Measurements from ENCODE around the gene EHD2.
"Not testable (repeated sequence)": the region's sequence is repeated elsewhere in the genome, so short reads cannot be mapped to it uniquely, and the experiment has no call there.

EHD2 gene

DNA sequence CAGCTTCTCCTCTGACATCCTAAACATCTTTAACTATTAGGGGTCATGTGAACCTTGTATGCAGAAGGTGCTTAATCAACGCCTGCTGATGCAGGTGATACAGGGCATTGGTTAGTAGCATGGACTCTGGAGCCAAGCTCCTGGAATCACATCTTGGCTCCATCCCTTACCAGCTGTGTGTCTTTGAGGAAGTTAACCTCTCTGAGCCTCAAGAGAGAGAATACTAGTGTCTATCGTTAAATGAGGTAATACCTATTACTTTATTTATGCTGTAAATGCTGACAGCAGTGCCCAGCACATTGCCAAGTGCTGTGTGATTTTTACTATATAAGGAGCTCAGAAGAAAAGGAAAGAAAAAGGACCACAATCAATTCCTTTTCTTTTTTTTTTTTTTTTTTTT lies 54.1 kb downstream of the EHD2 start:
- no peak for DNase-seq (ENCODE audit: low read depth in 3 of 3)

DNA sequence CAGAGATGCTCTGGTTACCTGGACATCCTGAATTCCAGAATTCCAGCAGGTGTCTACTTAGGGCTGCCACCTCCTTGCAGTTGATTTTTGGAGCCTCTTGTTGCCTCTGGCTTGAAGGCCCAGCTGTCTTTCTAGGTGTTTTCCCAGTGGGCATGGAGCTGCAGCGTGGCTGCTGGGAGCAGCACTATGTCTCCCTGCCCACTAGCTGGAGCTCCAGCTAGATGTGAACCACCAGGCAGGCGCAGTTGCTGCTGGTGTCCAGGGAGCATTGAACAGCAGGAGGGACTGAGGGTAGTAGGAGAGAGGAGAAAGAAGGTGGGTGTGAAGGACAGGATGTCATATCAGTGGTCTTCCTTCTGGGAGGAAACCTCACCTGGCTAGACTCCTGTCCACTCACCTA lies 55.4 kb downstream of the EHD2 start:
- no peak for DNase-seq (ENCODE audit: low read depth in 3 of 3)

DNA sequence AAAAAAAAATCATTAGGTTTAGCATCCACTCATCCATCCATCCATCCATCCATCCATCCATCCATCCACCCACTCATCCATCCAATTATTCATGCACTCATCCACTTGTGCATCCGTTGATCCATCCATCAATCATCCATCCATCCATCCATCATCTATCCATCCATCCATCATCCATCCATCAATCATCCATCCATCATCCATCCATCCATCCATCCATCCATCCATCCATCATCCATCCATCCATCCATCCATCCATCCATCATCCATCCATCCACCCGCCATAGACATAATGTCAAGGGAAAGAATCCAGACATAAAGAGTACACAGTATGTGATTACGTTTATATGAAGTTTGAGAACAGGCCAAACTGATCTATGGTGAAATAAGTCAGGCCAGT lies 56.3 kb downstream of the EHD2 start:
- DNase-seq (ENCODE audit: low read depth in 3 of 3), result no peak

DNA sequence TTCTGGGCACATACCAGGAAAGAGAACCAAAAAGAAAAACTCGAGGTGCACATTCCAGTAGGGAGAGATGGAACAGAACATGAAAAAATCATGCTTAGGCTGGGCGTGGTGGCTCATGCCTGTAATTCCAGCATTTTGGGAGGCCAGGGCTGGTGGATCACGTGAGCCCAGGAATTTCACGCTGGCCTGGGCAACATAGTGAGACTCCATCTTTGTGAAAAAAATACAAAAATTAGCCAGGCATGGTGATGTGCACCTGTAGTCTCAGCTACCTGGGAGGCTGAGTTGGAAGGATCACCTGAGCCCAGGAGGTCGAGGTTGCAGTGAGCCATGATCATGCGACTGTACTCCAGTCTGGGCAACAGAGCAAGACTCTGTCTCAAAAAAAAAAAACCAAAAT lies 58.1 kb downstream of the EHD2 start:
- DNase-seq (ENCODE audit: low read depth in 3 of 3), result not testable (repeated sequence)

DNA sequence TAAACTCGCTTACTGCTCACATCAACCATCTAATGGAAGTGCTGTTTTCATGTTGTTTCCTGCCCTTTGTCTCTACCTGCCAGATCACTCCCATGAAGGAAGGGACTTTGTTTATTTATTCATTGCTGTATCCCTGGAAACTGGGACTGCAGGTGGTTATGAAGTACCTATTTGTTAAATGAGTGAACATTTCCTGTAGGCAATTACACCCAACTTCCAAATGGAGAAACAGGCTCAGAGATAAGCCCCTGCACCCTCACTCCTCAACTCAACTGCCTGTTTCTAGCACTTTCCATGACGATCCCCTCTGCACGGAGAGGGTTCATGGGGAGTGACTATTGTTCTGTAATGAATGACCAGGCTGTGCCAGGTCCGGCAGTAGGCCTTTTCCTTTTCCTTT lies 63.3 kb downstream of the EHD2 start:
- DNase-seq (ENCODE audit: low read depth in 3 of 3), result no peak

DNA sequence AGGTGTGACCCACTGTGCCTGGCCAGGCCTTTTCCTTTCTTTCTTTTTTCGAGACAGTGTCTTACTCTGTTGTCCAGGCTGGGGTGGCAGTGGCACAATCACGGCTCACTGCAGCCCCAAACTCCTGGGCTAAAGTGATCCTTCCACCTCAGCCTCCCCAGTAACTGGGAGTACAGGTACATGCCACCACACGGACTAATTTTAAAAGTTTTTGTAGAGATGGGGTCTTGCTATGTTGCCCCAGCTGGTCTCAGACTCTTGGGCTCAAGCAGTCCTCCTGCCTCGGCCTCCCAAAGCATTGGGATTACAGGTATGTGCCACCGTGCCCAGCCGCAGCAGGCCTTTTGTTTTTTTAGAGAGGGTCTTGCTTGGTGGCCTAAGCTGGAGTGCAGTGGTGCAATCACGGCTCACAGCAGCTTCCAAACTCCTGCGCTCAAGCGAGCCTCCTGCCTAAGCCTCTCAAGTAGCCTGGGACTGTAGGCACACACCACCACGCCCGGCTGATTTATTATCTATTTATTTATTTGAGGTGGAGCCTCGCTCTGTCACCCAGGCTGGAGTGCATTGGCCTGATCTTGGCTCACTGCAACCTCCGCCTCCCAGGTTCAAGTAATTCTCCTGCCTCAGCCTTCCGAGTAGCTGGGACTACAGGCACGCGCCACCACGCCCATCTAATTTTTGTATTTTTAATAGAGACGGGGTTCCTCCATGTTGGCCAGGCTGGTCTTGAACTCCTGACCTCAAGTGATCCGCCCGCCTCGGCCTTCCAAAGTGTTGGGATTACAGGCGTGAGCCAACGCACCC lies 64.2 kb downstream of the EHD2 start:
- not testable (repeated sequence) for DNase-seq (ENCODE audit: low read depth in 3 of 3)

DNA sequence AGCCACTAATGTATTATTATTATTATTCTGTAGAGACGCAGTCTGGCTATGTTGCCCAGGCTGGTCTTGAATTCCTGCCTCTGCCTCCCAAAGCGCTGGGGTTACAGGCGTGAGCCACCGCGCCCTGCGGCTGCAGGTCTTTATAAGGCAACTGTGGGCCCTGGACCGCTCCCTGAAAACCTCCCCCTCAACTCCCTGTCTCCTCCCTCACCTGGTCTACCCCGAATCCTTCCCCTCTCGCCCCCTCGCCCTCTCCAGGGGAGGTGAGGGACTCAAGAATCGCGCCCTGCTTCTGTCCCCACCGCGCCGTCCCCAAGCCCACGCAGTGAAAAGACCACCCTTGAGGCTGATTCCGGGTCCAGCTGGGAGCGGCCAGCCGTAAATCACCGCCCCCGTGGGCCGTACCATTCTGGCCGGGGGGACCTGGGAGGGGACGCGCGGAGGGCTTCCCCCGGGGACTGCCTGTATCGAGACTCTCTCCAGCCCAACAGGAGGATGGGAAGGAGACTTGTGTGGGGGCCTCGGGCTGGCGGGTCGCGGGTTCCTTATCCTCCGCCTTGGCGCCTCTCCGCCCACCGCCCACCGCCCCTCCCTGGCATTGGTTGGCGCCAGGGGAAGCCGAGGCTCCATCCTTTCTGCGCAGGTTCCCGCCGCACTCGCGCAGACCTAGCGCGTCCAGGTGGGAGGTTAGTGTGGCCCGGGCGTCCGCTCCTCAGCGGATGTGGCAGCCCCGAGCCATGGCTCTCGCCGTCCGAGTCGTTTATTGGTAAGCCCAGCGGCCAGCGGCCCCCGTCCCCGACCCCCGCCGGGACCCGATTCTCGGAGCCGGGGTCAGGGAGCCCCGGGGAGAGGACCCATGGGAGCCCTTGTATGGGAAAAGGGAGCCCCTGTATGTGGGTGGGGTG lies 65.1 kb downstream of the EHD2 start, which contains the start of gene SELENOW:
Gene SELENOW (plus strand): TSS at position 655 of the 905 bp plus-strand sequence. CDS start 83 bp downstream, at position 738.
- peak; percentile 57 to 73 (median 57) for DNase-seq (ENCODE audit: low read depth in 3 of 3)

DNA sequence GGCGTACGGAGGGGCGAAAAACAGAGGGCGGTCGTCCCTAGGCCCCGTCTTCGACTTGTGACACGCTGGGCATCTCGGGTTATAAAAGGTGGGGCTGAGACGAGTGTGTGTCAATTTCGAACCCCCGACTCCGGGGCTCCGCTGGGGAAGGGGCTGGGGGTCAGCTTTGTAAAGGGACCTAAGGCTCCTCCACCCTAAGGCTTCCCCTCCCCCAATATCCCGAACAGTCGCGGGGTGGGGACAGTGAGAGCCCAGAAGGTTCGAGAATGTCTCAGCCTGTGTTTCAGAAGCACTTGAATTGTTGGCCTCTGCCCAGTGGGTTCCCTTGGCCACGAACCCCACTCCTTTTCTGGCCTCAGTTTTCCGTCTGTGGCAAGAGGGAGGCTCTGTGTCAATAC lies 65.7 kb downstream of the EHD2 start:
- no peak for DNase-seq (ENCODE audit: low read depth in 3 of 3)

DNA sequence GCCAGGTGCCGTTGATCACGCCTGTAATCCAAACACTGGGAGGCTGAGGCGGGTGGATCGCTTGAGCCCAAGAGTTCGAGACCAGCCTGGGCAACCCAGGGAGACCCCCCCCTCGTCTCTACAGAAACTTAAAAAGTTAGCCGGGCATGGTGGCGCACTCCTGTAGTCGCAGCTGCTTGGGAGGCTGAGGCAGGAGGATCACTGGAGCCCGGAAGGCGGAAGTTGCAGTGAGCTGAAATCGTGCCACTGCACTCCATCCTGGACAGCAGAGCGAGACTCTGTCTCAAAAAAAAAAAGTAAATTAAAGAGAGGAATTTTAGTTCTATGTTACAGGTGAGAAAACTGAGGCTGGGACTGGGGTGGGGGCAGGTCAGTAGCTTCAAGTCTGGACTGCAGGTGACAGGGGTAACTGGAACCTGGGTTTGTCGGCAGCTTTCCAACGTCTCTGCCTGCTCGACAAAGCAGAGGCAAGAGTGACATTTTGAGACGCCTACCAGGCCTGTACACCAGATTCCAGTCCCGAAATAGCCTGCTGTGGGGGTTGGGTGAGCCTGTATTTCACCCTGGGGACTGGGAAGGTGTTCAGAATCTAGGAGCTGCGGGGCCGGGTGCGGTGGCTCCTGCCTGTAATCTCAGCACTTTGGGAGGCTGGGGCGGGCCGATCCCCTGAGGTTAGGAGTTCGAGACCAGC lies 66.4 kb downstream of the EHD2 start:
- DNase-seq (ENCODE audit: low read depth in 3 of 3), result no peak

DNA sequence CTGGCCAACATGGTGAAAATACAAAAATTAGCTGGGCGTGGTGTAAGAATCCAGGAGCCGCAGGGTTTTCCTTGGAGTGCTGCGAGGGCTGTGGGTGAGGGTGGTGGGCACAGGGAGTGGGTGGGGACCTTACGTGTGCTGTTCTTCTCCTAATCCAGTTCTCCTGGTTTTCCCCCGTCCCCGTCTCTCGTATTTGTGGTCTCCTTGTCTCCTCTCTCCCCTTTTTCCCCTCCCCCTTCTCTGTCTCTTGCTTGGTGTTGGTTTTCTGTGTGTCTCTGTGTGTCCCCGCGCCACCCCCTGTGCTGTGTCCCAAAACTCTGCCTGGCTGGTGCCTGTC lies 67.0 kb downstream of the EHD2 start:
- DNase-seq (ENCODE audit: low read depth in 3 of 3), result no peak

DNA sequence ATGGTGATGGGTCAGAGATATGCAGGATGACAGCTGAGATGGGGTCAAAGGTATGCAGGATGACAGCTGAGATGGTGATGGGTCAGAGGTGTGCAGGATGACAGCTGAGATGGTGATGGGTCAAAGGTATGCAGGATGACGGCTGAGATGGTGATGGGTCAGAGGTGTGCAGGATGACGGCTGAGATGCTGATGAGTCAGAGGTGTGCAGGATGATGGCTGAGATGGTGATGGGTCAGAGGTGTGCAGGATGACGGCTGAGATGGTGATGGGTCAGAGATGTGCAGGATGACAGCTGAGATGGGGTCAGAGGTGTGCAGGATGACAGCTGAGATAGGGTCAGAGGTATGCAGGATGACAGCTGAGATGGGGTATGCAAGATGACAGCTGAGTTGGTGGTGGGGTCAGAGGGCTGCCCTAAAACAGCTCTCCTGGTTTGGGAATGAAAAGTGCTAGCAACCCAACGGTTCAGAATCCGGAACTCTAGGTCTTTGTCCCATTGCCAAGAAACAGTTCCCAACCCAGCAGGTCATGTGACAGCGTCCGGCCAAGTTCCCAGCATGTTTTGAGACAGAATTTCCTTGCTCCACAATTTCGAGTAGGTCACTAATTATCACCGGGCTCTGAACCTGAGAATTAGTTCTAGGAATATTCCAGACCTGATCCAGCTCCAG lies 68.5 kb downstream of the EHD2 start:
- DNase-seq (ENCODE audit: low read depth in 3 of 3), result no peak

DNA sequence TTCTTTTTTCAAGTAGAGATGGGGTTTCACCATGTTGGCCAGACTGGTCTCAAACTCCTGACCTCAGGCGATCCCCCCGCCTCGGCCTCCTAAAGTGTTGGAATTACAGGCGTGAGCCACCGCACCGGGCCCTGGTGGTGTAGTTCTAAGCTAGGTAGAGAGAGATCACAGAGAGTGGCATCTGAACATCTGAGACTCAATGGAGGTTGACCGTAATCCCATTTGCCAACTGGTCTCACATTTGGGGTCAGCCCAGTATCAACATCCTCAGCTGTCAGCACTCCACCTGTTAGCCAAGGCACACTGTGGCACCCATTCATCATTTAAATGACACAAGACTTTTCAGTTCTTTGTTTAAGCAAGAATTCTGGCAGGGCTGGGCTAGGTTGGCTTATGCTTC lies 73.3 kb downstream of the EHD2 start:
- no peak for DNase-seq (ENCODE audit: low read depth in 3 of 3)

DNA sequence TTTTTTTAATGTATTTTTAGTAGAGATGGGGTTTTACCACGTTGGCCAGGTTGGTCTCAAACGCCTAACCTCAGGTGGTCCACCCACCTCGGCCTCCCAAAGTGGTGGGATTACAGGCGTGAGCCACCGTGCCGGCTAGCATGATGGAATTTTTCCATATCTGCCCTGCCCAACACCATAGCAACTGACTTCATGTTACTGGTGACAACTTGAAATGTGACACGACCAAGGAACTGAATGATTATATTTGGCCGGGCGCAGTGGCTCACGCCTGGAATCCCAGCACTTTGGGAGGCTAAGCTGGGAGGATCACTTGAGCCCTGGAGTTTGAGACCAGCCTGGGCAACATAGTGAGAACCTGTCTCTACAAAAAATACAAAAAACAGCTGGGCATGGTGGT lies 74.1 kb downstream of the EHD2 start:
- not testable (repeated sequence) for DNase-seq (ENCODE audit: low read depth in 3 of 3)

DNA sequence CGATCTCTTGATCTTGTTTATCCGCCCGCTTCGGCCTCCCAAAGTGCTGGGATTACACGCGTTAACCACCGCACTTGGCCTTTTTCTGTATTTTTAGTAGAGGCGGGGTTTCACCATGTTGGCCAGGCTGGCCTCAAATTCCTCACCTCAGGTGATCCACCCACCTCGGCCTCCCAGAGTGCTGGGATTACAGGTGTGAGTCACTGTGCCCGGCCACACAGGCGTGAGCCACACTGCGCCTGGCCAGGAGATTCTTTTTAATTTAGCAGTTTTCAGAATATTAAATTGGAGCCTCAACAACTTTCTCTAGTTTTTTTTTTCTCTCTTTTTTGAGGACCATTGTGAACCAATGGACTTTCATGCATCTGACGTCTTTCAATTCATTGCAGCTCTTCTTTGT lies 76.6 kb downstream of the EHD2 start:
- DNase-seq (ENCODE audit: low read depth in 3 of 3), result not testable (repeated sequence)

DNA sequence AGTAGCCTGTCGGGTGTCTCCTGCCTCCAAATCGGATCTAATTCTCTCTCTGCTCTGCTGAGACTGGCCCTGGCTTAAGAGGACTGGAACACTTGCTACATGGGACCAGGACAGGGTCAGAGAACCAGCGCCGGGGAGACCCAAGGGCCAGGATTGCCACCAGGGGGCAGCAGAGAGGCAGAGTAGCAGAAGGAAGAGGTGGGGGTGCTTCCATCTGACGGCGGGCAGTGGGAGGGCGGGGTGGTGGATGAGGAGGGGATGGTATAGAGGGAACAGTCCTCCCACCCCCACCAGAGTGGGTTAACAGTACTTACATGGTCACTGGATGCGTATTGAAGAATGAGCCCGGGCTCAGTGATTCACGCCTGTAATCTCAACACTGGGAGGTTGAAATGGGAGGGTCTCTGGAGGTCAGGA lies 77.2 kb downstream of the EHD2 start:
- peak; percentile 72 to 82 (median 79) for DNase-seq (ENCODE audit: low read depth in 3 of 3)

DNA sequence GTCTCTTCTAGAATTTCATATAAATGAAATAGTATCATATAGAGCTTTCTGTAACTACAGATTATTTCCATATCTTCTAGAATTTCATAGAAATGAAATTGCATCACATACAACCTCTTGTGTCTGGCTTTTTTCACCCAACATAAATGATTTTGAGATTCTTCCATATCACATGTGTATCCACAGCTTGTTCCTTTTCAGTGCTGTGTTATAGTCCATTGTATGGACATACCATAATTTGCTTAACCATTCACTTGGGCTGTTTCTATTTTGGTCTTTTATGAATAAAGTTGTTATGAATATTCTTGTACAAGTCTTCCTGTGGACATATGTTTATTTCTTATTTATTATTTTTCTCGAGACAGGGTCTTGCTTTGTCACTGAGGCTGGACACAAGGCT lies 79.4 kb downstream of the EHD2 start:
- no peak for DNase-seq (ENCODE audit: low read depth in 3 of 3)

Measured in stimulated activated CD4-positive, alpha-beta T cell treated with anti-CD3 and anti-CD28 coated beads, TNF-alpha, amount 100 ng/mL, for 4 hours (primary cell).